NB4 (cell line): ENCODE measurements around the gene SCN1B.

Experiments
- DNase-seq: peaks from one replicate; pipeline ENCODE4 v3.0.0; 2010; ENCODE audit warnings: low read depth
- H3K4me3 ChIP-seq: one replicate; pipeline ENCODE4 v1.5.1; 2011; ENCODE audit warnings: mild to moderate bottlenecking, low read depth, low read length, moderate library complexity
- MYC ChIP-seq: IDR thresholded peaks from 2 replicates; pipeline ENCODE4 v1.6.1; 2011; ENCODE audit warnings: low read depth, low read length
- POLR2A ChIP-seq: IDR thresholded peaks from 2 replicates; pipeline ENCODE4 v1.6.1; 2011; ENCODE audit warnings: mild to moderate bottlenecking; ENCODE audit not compliant: insufficient read length; ENCODE audit errors: extremely low read depth
- TF ChIP-seq, protein P1 (sequence below): IDR thresholded peaks from 2 replicates; pipeline ENCODE4 v1.6.1; 2011; ENCODE audit warnings: low read depth, low read length
- TF ChIP-seq, protein P2 (sequence below): IDR thresholded peaks from one replicate; pipeline ENCODE4 v1.5.1; 2012; ENCODE audit warnings: low read depth, low read length

SCN1B gene

DNA sequence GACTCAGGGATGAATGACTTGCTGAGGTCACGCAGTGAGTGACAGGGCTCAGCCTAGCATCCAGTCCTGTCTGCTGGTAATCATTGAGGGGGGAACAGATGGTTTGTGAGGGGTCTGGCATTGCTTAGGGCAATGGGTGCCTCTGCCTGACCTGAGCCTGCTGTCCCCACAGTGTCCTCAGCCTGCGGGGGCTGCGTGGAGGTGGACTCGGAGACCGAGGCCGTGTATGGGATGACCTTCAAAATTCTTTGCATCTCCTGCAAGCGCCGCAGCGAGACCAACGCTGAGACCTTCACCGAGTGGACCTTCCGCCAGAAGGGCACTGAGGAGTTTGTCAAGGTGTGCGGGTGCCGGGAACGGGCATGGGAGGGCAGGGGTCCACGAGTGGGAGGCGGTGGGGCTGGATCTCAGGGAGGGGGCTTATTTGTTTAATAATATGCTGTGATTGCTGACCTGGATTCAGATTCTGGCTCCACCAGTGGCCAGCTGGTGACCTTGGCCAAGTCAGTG, 2.1 kb downstream of the SCN1B start:
- DNase-seq = no peak
- H3K4me3 ChIP-seq = no peak overlapping the region
- TF ChIP-seq, protein P1, sequence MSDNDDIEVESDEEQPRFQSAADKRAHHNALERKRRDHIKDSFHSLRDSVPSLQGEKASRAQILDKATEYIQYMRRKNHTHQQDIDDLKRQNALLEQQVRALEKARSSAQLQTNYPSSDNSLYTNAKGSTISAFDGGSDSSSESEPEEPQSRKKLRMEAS = no peak
- TF ChIP-seq, protein P2, sequence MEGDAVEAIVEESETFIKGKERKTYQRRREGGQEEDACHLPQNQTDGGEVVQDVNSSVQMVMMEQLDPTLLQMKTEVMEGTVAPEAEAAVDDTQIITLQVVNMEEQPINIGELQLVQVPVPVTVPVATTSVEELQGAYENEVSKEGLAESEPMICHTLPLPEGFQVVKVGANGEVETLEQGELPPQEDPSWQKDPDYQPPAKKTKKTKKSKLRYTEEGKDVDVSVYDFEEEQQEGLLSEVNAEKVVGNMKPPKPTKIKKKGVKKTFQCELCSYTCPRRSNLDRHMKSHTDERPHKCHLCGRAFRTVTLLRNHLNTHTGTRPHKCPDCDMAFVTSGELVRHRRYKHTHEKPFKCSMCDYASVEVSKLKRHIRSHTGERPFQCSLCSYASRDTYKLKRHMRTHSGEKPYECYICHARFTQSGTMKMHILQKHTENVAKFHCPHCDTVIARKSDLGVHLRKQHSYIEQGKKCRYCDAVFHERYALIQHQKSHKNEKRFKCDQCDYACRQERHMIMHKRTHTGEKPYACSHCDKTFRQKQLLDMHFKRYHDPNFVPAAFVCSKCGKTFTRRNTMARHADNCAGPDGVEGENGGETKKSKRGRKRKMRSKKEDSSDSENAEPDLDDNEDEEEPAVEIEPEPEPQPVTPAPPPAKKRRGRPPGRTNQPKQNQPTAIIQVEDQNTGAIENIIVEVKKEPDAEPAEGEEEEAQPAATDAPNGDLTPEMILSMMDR = no peak
- no peak for TF ChIP-seq POLR2A

DNA sequence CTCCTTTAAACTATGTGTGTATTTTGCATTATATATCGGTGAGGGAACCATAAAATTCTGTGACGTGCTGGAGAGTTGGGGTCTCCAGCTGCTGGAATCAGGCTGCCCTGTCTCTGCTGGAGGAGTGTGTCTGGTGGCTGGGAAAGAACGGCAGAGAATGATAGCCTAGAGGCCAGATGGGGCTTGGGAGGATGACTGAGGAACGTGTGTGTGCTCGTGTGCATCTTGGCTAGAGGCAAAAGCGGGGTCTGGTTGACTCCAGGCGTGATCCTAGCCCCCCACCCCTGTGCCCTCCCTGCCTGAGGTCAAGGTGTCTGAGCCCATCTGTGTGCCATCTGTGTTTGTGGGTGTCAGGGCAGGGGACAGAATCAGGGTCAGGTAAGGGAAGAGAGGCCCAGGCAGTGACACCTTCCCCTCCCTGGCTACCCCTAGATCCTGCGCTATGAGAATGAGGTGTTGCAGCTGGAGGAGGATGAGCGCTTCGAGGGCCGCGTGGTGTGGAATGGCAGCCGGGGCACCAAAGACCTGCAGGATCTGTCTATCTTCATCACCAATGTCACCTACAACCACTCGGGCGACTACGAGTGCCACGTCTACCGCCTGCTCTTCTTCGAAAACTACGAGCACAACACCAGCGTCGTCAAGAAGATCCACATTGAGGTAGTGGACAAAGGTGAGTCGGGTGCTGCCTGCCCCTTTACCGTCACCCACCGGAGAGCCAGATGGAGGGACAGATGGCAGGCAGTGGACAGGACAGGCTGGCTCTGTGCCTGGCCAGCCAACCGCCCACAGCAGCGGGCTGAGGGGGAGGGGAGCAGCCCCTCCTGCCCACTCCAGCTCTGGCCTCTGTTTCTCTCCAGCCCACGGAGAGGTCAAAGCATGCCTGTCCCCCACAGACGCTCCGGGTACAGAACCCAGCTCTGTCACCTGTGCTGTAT, 3.1 kb downstream of the SCN1B start:
- DNase-seq = no peak
- TF ChIP-seq, protein P1 = no peak
- TF ChIP-seq MYC (no peak), POLR2A (no peak)
- TF ChIP-seq, protein P2 = no peak
- H3K4me3 ChIP-seq = no peak overlapping the region

DNA sequence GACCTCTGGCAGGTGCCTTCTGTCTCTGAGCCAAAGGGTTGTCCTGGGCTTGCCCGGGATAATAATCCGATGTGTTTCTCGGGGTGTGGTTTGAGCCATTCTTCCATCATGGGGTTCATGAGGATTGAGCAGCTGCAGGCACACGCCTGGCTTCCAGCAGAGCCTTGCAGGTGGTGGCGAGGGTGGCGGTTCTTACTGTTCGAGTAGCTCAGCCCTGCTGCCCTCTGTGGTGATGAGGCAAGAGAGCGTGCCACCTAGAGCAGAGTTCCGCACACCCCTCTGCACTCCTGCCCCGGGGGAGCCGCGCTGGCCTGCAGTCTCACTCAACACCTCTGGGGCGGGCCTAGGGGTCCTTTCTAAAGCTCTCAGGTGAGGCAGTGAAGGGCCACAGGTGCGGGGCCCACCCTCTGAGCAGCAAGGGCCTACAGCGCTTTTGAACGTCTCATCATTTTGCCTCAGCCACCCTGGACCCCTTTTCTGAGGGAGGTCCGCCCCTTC, 3.8 kb downstream of the SCN1B start:
- H3K4me3 ChIP-seq = no peak overlapping the region

DNA sequence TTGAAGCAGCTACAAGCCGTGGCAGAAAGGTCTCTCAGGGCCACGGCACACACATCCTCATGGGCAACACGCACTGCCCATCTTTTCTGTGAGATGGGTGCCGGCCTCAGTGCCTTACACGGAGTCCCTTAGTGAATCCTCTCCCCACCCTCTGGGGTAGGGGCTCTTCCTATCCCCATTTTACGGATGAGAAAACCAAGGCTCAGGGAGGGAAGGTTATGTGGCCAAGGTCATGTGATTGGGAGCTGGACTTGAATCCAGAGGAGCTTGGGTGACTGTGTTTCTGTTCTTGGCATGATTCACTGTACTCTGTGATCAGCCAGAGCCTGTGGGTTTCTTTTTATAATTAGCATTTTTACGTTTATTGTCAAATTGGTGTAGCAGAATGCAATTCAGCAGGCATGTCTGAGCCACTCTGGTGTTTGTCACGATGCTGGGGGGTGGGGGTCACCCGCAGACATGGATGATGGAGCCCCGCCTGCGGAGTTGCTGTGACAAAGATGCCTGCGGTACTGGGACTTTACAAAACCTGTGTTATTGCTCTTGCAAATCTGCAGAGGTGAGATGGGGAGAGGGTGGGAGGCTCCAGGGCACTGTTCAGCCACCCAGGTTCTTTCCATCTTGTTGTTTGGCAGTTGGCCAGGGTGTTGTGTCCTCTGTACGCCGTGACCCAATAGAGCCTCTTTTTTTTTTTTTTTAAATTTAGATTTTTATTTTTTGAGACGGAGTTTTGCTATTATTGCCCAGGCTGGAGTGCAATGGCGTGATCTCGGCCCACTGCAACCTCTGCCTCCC, 4.5 kb downstream of the SCN1B start:
- TF ChIP-seq, protein P2 = no peak
- TF ChIP-seq MYC (no peak), POLR2A (no peak)
- TF ChIP-seq, protein P1 = no peak
- H3K4me3 ChIP-seq = no peak overlapping the region
- no peak for DNase-seq

More for the DNA sequence above, 3.8 kb downstream of the SCN1B start:
- TF ChIP-seq MYC = no peak
- no peak for TF ChIP-seq POLR2A
- TF ChIP-seq, protein P1 = no peak
- TF ChIP-seq, protein P2 = no peak
- no peak for DNase-seq

DNA sequence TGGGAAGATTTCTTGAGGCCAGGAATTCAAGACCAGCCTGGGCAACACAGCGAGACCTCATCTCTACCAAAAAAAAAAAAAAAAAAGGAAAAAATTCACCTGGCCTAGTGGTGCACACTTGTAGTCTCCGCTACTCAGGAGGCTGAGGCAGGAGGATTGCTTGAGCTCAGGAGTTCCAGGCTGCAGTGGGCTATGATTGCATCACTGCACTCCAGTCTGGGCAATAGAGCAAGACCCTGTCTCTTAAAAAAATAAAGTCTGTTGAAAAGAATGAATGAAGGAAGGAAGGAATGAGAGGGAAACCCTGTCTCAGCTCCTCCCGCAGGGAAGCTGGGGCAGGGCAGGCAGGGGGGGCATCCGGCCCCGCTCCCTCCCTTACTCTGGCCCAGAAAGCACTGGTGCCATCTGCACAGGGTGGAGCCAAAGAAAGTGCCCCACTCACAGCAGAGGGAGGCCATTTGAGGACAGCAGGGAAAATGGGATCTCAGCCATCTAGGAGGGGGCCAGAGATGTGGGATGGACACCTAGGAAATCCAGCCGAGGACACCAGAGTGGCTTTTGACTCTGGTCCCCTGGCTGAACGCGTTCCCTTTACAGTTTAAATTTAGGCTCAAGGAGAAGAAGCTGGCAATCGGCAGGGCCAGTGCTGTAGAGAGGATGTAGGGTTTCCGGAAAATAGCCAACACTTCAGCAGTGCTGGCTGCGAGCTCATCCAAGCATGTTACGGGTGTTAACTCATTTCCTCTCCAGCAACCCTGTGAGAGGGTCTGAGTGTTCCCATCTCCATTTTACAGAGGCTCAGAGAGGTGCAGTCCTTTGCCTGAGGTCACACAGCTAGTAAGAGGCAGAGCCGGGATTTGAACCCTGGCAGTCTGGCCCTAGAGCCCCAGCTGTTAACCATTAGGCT, 7.7 kb downstream of the SCN1B start:
- H3K4me3 ChIP-seq = no peak overlapping the region
- TF ChIP-seq MYC (no peak), POLR2A (no peak)
- TF ChIP-seq, protein P2 = no peak
- TF ChIP-seq, protein P1 = no peak
- DNase-seq = no peak
